Choroid plexus epithelial cell (primary cell): ENCODE data around the gene MPG.

Experiments used
- DNase-seq: peaks from one replicate; pipeline ENCODE4 v3.0.0-alpha.2; 2010; ENCODE audit warnings: low read depth
- H3K4me3 ChIP-seq: 2 replicates; pipeline ENCODE4 v1.5.1; 2011; ENCODE audit warnings: low read depth, mild to moderate bottlenecking, control low read depth, low read length, moderate library complexity
- CTCF ChIP-seq: conservative IDR thresholded peaks from 2 replicates; pipeline ENCODE4 v1.5.1; 2011; ENCODE audit warnings: low read depth, mild to moderate bottlenecking, control low read depth, inconsistent platforms, low read length, moderate library complexity

Gene MPG

GRCh38 chr16:132120-132519 lies 54.1 kb downstream of the MPG start:
- TF ChIP-seq CTCF, result no peak
- no peak overlapping the region for H3K4me3 ChIP-seq
- DNase-seq, result no peak

GRCh38 chr16:133716-134115 lies 55.7 kb downstream of the MPG start:
- no peak for TF ChIP-seq CTCF
- no peak overlapping the region for H3K4me3 ChIP-seq
- no peak for DNase-seq
